HepG2 (cell line): ENCODE measurements around the gene CCL18. TPM values are rescaled to one million over a fixed set of nuclear protein-coding genes. Genes with fewer than 3 reads are reported as not detected.
"Not testable (repeated sequence)": the region's sequence is repeated elsewhere in the genome, so short reads cannot be mapped to it uniquely, and the experiment has no call there.

Source experiments
- ATAC-seq: fragments of 200-7000 bp; cut with Tn5 transposase; 3 replicates; pipeline ENCODE4 v1.9.1; 2020; ENCODE audit warnings: mild to moderate bottlenecking, moderate library complexity
- BruUV-seq: library from RNA; stranded (reverse); fragments of 400-500 nt; replicated peaks from 2 replicates; lab custom pipeline; 2021; lab: Mats Ljungman, UMichigan
- CTCF ChIA-PET: fragments of 300-600 bp; formaldehyde crosslinking; extraction: SDS; loops from one replicate; lab custom pipeline; 2021; ENCODE audit warnings: low total read pairs, inconsistent platforms, low intra/inter-chr PET ratio; lab: Yijun Ruan, JAX
- POLR2A ChIA-PET: fragments of 350-600 bp; sonication (Branson Sonifier 250); formaldehyde crosslinking; loops from one replicate; lab custom pipeline; 2020; ENCODE audit warnings: antibody characterized with exemption, inconsistent platforms; lab: Yijun Ruan, JAX
- DNase-seq: peaks from one replicate; pipeline ENCODE4 v3.0.0-alpha.2; 2015; ENCODE audit warnings: low spot score
- FAIRE-seq: peaks from 3 replicates; lab custom pipeline; 2011; peaks lifted over from hg19 to GRCh38; lab: Jason Lieb, UNC
- H2AFZ ChIP-seq: one replicate; pipeline ENCODE4 v1.6.1; 2011; ENCODE audit warnings: low read length, inconsistent platforms
- H3K27ac ChIP-seq: fragments of 300-600 bp; 3 replicates; pipeline ENCODE4 v1.8.0; 2011; ENCODE audit warnings: mixed run types, mild to moderate bottlenecking, mixed read lengths, low read length, inconsistent platforms; ENCODE audit not compliant: insufficient read depth; ENCODE audit errors: extremely low read length
- H3K27me3 ChIP-seq, 2 experiments: fragments of 200-600 bp in 1 of 2; 2 replicates in 1 of 2; 3 replicates in 1 of 2; pipeline versions ENCODE4 v1.6.0 to v1.8.0; 2011; ENCODE audit warnings: low read length in 2 of 2, mild to moderate bottlenecking in 2 of 2, moderate library complexity in 2 of 2, inconsistent platforms in 1 of 2; ENCODE audit not compliant: insufficient read depth in 2 of 2, control insufficient read depth in 1 of 2
- H3K36me3 ChIP-seq, 2 experiments: fragments of 200-600 bp in 1 of 2; replicated peaks in 1 of 2; 2 replicates in 1 of 2; 3 replicates in 1 of 2; pipeline versions ENCODE4 v1.5.1 to v1.8.0; 2011; ENCODE audit warnings: low read length in 2 of 2, inconsistent platforms in 1 of 2; ENCODE audit not compliant: insufficient read depth in 2 of 2, control insufficient read depth in 1 of 2
- H3K4me1 ChIP-seq: 2 replicates; pipeline ENCODE4 v1.5.1; 2012; ENCODE audit warnings: low read length, inconsistent platforms; ENCODE audit not compliant: insufficient read depth
- H3K4me2 ChIP-seq: 2 replicates; pipeline ENCODE4 v1.6.0; 2011; ENCODE audit warnings: low read depth, low read length, inconsistent platforms
- H3K4me3 ChIP-seq, 3 experiments: fragments of 200-600 bp in 1 of 3; sonication (generic), shearing (Covaris generic) in 1 of 3; replicated peaks in 1 of 3; 2 replicates each; pipeline ENCODE4 v1.5.1; 2011 to 2016; ENCODE audit warnings: low read length in 3 of 3, inconsistent platforms in 2 of 3, low read depth in 2 of 3, mild to moderate bottlenecking in 2 of 3, control low read depth in 1 of 3, mixed read lengths in 1 of 3; ENCODE audit not compliant: insufficient read depth in 1 of 3
- H3K79me2 ChIP-seq: one replicate; pipeline ENCODE4 v1.6.1; 2011; ENCODE audit warnings: low read length, inconsistent platforms; ENCODE audit not compliant: insufficient read depth
- H3K9ac ChIP-seq: 2 replicates; pipeline ENCODE4 v1.6.0; 2011; ENCODE audit warnings: mild to moderate bottlenecking, low read depth, low read length, inconsistent platforms; ENCODE audit not compliant: insufficient read depth
- H3K9me3 ChIP-seq: 2 replicates; pipeline ENCODE4 v1.5.1; 2012; ENCODE audit warnings: mild to moderate bottlenecking, low read length
- H4K20me1 ChIP-seq: 2 replicates; pipeline ENCODE4 v1.6.0; 2011; ENCODE audit warnings: inconsistent platforms, mild to moderate bottlenecking, low read length, moderate library complexity; ENCODE audit not compliant: insufficient read depth
- MAZ ChIP-seq, 2 experiments: sonication (generic) in 1 of 2; formaldehyde crosslinking in 1 of 2; IDR thresholded peaks; 2 replicates each; pipeline versions ENCODE4 v1.5.0 to v1.6.1; 2012 to 2020; ENCODE audit warnings: low read depth in 2 of 2, mild to moderate bottlenecking in 2 of 2, borderline replicate concordance in 1 of 2, improper control_type of control experiment in 1 of 2, low read length in 1 of 2, missing genetic modification reagents in 1 of 2, moderate library complexity in 1 of 2
- MEIS1 ChIP-seq: sonication (generic); formaldehyde crosslinking; IDR thresholded peaks from 2 replicates; pipeline ENCODE4 v1.9.0; 2021; ENCODE audit warnings: mild to moderate bottlenecking, missing genetic modification reagents, moderate library complexity, borderline replicate concordance
- MIER2 ChIP-seq: IDR thresholded peaks from 2 replicates; pipeline ENCODE4 v1.6.1; 2016; ENCODE audit warnings: missing biosample characterization, missing genetic modification reagents
- ZMYM2 ChIP-seq: sonication (generic); formaldehyde crosslinking; IDR thresholded peaks from 2 replicates; pipeline ENCODE4 v1.8.0; 2022; ENCODE audit warnings: mild to moderate bottlenecking, missing genetic modification reagents
- ZNF543 ChIP-seq: sonication (generic); formaldehyde crosslinking; IDR thresholded peaks from 2 replicates; pipeline ENCODE4 v1.4.0; 2020; ENCODE audit warnings: mild to moderate bottlenecking, missing genetic modification reagents
- ZNF792 ChIP-seq: IDR thresholded peaks from 2 replicates; pipeline ENCODE4 v1.6.1; 2016
- WGBS: methylation state at CpG from one replicate; pipeline ENCODE4 v1.1.6; 2017; ENCODE audit warnings: low lambda C conversion rate; 5-methylcytosine and 5-hydroxymethylcytosine counted together
- in situ Hi-C: cut with HindIII; loops from 2 replicates; pipeline ENCODE4 v1.10.0; 2017; ENCODE audit warnings: low pct_unique_long_range_greater_than_20kb; ENCODE audit not compliant: extremely low pct_ligation_motif_present
- intact Hi-C: fragments of 100-400 bp; cut with micrococcal nuclease; formaldehyde crosslinking; loops from one replicate; pipeline ENCODE4 v1.10.0; 2022; ENCODE audit not compliant: unreplicated experiment
- polyA plus RNA-seq, 8 experiments: library from polyadenylated mRNA; depleted of rRNA in 3 of 8; stranded (reverse) in 7 of 8; unstranded in 1 of 8; fragments of >200 nt; fragmentation: Illumina TruSeq in 4 of 8; extraction: Trizol in 4 of 8; gene quantifications; 2 replicates each; pipeline versions ENCODE4 v1.2.1 to v1.2.3, GENCODE V29; 2011 to 2016; ENCODE audit warnings: low read depth in 4 of 8, missing spikeins in 1 of 8, mixed read lengths in 1 of 8; ENCODE audit not compliant: insufficient read depth in 1 of 8
- total RNA-seq, 5 experiments: library from RNA; depleted of rRNA; stranded (reverse); fragments of >200 nt; fragmentation: Illumina TruSeq; extraction: Trizol; gene quantifications; 2 replicates each; pipeline ENCODE4 v1.2.3, GENCODE V29; 2016; ENCODE audit warnings: low read depth in 1 of 5
- TF ChIP-seq, protein P1 (sequence below): sonication (generic); formaldehyde crosslinking; IDR thresholded peaks from 2 replicates; pipeline ENCODE4 v1.4.0; 2020; ENCODE audit warnings: missing genetic modification reagents, mild to moderate bottlenecking, borderline replicate concordance
- TF ChIP-seq, protein P2 (sequence below): sonication (generic); formaldehyde crosslinking; IDR thresholded peaks from 2 replicates; pipeline ENCODE4 v1.8.0; 2022; ENCODE audit warnings: missing genetic modification reagents, mild to moderate bottlenecking, moderate library complexity, borderline replicate concordance

CCL18 gene
- total and polyA plus RNA-seq, 2 of the 13 experiments (the other 11 are each of a cell fraction or from before 2014, with no cell fraction given) = not detected

DNA sequence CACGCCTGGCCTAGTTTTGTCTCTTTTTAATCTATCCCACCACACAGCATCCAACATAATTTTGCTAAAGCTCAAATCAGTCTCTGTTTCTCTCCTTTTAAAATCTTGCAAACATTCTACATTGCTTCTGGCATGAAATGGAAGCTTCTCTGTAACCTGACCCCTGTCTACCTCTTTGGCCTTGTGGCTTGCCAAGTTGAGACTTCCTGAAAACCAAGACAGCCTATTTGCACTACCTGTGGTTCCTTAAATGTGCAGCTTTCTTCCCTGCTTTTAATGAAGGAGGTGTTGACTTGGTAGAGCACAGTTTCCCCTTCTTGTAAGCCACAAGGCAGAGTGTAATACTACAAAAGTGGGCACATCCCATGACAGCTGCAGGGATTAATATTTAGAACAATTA, 31.9 kb downstream of the CCL18 start:
- Histone ChIP-seq H2AFZ (no peak overlapping the region), H3K27me3 (no peaks in the 10 kb centered on the region), H3K9ac (no peak overlapping the region), H3K79me2 (no peaks in the 10 kb centered on the region), H3K4me3 (no peak overlapping the region), H4K20me1 (no peaks in the 10 kb centered on the region), H3K4me1 (no peaks in the 10 kb centered on the region)
- DNase-seq (no peak), ATAC-seq (no peak)
- 0% methylated on average over 1 of the region's 1 CpG for WGBS
- CTCF ChIA-PET = no interaction called here
- no TSS peak for BruUV-seq
- in situ Hi-C loops = no loop called here
- TF ChIP-seq ZNF792 (CRISPR knock-in tag) = no peak
- no peak for TF ChIP-seq MEIS1 (CRISPR knock-in tag)
- TF ChIP-seq, protein P1, sequence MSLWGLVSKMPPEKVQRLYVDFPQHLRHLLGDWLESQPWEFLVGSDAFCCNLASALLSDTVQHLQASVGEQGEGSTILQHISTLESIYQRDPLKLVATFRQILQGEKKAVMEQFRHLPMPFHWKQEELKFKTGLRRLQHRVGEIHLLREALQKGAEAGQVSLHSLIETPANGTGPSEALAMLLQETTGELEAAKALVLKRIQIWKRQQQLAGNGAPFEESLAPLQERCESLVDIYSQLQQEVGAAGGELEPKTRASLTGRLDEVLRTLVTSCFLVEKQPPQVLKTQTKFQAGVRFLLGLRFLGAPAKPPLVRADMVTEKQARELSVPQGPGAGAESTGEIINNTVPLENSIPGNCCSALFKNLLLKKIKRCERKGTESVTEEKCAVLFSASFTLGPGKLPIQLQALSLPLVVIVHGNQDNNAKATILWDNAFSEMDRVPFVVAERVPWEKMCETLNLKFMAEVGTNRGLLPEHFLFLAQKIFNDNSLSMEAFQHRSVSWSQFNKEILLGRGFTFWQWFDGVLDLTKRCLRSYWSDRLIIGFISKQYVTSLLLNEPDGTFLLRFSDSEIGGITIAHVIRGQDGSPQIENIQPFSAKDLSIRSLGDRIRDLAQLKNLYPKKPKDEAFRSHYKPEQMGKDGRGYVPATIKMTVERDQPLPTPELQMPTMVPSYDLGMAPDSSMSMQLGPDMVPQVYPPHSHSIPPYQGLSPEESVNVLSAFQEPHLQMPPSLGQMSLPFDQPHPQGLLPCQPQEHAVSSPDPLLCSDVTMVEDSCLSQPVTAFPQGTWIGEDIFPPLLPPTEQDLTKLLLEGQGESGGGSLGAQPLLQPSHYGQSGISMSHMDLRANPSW = no peak
- TF ChIP-seq, protein P2, sequence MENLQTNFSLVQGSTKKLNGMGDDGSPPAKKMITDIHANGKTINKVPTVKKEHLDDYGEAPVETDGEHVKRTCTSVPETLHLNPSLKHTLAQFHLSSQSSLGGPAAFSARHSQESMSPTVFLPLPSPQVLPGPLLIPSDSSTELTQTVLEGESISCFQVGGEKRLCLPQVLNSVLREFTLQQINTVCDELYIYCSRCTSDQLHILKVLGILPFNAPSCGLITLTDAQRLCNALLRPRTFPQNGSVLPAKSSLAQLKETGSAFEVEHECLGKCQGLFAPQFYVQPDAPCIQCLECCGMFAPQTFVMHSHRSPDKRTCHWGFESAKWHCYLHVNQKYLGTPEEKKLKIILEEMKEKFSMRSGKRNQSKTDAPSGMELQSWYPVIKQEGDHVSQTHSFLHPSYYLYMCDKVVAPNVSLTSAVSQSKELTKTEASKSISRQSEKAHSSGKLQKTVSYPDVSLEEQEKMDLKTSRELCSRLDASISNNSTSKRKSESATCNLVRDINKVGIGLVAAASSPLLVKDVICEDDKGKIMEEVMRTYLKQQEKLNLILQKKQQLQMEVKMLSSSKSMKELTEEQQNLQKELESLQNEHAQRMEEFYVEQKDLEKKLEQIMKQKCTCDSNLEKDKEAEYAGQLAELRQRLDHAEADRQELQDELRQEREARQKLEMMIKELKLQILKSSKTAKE (CRISPR knock-in tag) = no peak
- TF ChIP-seq MIER2 = no peak
- TF ChIP-seq ZMYM2 (CRISPR knock-in tag) = no peak
- TF ChIP-seq ZNF543 (CRISPR knock-in tag) = no peak
- TF ChIP-seq MAZ (IDR thresholded peaks at IDR 0.05; ENCODE audit: borderline replicate concordance, low read depth, low read length) = no peak
- TF ChIP-seq MAZ (CRISPR knock-in tag; IDR thresholded peaks at IDR 0.05; ENCODE audit: low read depth) = no peak
- TF ChIP-seq, all 625 proteins: peak for 0
- POLR2A ChIA-PET = no interaction called here
- Histone ChIP-seq H3K36me3 (no peaks in the 10 kb centered on the region), H3K4me2 (no peak overlapping the region), H3K27ac (no peak overlapping the region), H3K9me3 (no peaks in the 10 kb centered on the region)
- intact Hi-C loops = no loop called here
- no peak for FAIRE-seq

DNA sequence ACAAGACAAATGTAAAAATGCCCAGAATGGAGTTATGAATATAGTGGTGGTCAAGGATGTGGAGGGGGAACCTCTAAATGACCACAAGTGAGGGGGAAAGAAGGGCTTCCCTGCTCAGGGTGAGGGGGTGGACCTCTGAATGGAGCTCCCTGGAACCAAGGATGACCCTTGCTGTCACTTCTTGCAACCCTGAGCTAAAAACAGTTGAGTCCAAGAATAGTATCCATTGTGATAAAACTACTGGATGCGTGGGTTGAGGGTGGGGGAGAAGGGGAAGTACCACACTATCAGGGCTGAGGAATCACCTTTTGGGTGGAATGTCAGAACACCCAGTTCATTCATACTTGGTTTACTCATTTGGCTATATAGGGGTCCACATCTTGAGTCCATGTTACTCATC, 34.9 kb downstream of the CCL18 start:
- POLR2A ChIA-PET = not testable (repeated sequence)

More for the DNA sequence above, 34.9 kb downstream of the CCL18 start:
- FAIRE-seq, in situ Hi-C loops, DNase-seq, H3K79me2 ChIP-seq, H3K27me3 ChIP-seq, H3K4me3 ChIP-seq, CTCF ChIA-PET, ATAC-seq, H4K20me1 ChIP-seq, H3K36me3 ChIP-seq, intact Hi-C loops, H3K9ac ChIP-seq, H3K27ac ChIP-seq, H2AFZ ChIP-seq, BruUV-seq, H3K4me1 ChIP-seq, H3K4me2 ChIP-seq, H3K9me3 ChIP-seq: not testable (repeated sequence)
- 27% methylated on average over 1 of the region's 1 CpG for WGBS
